ENCODE data around the gene NAE1. TPM values are rescaled to one million over a fixed set of nuclear protein-coding genes. Genes with fewer than 3 reads are reported as not detected.

The NAE1 gene
- total and polyA plus RNA-seq, 12 donors = 23.7 to 35.9 (median 30.7) TPM

DNA sequence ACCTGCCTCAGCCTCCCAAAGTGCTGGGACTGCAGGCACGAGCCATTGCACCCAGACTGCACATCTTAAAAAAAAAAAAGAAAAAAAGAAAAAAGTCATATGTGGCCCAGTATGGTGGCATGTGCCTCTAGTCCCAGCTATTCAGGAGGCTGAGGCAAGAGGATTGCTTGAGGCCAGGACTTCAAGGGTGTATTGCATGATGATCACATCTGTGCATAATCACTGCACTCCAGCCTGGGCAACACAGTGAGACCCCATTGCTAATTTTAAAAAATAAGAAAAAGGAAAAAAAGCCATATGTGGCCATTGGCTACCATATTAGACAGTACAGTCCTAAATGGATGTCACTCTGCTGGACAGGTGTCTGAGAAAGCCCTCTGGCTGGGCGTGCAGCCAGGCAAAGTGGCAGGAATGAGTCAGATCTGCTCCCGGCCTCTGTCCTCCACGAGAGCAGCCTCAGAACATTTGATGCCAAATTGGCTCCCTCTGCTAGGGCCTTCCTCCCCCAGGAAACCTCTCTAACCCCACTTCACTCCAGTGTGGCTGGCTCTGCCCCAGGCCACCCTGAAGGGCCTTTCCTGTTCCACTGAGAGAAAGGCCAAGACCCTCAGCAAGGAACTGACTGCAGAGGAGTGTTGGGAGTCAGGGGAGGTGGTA is 28.1 kb upstream of the NAE1 start:
- peak in 7 of 8 donors; percentile 69 to 96 (median 91) for ATAC-seq
- no peaks in the 10 kb centered on the region for H3K27me3 ChIP-seq
- peak; percentile 70 to 74 for DNase-seq
- no peaks in the 10 kb centered on the region for H3K36me3 ChIP-seq
- H3K9me3 ChIP-seq = no peaks in the 10 kb centered on the region
- 38 to 40% methylated on average over 4 of the region's 4 CpGs for WGBS, 2 donors
- H3K4me1 ChIP-seq = peaks cover 0 to 6% (median 0%) of the 10 kb centered on the region in 9 donors
- intact Hi-C loops (cut with DNase I) = no loop called here
- H3K4me3 ChIP-seq = no peak overlapping the region
- TF ChIP-seq, protein P1, sequence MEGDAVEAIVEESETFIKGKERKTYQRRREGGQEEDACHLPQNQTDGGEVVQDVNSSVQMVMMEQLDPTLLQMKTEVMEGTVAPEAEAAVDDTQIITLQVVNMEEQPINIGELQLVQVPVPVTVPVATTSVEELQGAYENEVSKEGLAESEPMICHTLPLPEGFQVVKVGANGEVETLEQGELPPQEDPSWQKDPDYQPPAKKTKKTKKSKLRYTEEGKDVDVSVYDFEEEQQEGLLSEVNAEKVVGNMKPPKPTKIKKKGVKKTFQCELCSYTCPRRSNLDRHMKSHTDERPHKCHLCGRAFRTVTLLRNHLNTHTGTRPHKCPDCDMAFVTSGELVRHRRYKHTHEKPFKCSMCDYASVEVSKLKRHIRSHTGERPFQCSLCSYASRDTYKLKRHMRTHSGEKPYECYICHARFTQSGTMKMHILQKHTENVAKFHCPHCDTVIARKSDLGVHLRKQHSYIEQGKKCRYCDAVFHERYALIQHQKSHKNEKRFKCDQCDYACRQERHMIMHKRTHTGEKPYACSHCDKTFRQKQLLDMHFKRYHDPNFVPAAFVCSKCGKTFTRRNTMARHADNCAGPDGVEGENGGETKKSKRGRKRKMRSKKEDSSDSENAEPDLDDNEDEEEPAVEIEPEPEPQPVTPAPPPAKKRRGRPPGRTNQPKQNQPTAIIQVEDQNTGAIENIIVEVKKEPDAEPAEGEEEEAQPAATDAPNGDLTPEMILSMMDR (IDR thresholded peaks at IDR 0.05) = no peak
- no peak overlapping the region for H3K27ac ChIP-seq

DNA sequence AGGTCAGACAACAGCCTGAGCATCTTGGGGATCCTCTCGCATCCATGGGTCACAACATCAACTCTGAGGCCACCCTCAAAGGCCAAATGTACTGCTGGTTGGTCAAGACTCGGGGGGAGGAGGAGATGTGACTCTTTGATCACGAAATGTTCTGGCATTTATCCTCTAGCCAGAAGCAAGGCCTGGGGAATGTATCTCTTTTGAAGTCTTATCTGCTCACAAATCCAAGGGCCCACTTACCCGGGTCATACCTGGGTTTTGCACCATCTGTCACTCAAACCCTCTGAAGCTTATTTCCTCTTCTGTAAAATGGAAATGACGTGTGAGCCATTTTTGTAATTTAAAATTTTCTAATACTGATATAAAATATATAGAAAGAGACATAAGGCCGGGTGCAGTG is 26.7 kb upstream of the NAE1 start:
- H3K4me1 ChIP-seq = peaks cover 0 to 6% (median 0%) of the 10 kb centered on the region in 9 donors
- H3K27ac ChIP-seq = no peak overlapping the region
- TF ChIP-seq, protein P1 (IDR thresholded peaks at IDR 0.05) = no peak
- H3K36me3 ChIP-seq = no peaks in the 10 kb centered on the region
- peaks cover 0 to 3% (median 0%) of the 10 kb centered on the region in 7 donors for H3K27me3 ChIP-seq
- no peak for DNase-seq
- H3K4me3 ChIP-seq = no peak overlapping the region
- intact Hi-C loops (cut with DNase I) = no loop called here
- ATAC-seq = no peak
- WGBS, 2 donors = 75 to 76% methylated on average over 6 of the region's 6 CpGs
- no peaks in the 10 kb centered on the region for H3K9me3 ChIP-seq

DNA sequence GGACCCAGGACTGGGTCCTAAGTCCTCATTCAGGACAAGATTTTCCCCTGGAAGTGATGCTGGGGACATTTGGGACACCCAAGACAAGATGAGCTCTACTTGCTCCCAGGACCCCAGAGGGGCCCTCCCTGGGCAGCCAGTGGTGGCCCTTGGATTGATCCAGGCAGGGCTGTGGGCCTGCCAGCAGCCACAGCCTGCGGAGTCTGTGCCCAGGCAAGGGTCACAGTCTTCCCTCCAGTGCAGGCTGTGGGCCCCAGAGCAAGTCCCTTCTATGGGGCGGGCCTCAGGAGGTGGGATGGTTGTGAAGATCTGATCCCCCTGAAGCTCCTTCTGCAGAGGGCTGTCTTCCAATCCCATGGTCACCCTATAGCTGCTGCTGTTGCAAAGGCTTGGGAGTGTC is 26.0 kb upstream of the NAE1 start:
- H3K4me1 ChIP-seq = peaks cover 0 to 6% (median 0%) of the 10 kb centered on the region in 9 donors
- no peaks in the 10 kb centered on the region for H3K9me3 ChIP-seq
- H3K27ac ChIP-seq = no peak overlapping the region
- TF ChIP-seq, protein P1 (IDR thresholded peaks at IDR 0.05) = no peak
- peaks cover 0 to 3% (median 0%) of the 10 kb centered on the region in 7 donors for H3K27me3 ChIP-seq
- no peak overlapping the region for H3K4me3 ChIP-seq
- ATAC-seq = no peak
- intact Hi-C loops (cut with DNase I) = no loop called here
- WGBS, 2 donors = 92 to 95% methylated on average over 2 of the region's 2 CpGs
- DNase-seq = no peak
- H3K36me3 ChIP-seq = no peaks in the 10 kb centered on the region

DNA sequence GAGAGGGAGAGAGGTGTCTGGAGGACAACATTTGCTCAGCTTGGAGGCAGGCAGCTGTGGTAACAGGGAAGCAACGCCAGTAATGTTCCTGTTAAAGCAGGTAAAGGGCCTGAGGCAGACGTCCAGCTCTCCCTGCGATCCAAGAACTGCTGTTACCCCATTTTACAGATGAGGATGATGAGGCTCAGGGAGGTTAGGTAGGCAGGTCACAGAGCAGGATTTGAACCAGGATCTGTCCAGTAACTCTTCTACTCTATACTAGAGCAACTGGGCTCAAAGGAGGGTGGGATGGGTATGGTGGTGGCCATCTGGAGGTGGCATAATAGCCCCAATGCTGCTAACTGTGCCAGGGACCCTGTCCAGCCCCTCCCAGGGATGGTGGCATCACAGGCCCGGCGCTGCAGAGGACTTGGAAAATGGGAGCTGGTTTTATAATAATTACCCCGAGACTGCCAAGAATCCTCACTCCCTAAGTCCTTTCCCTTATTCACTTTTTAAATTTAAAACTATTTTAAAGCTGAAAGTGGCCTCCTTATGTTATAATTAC is 25.5 kb upstream of the NAE1 start:
- DNase-seq (no peak), ATAC-seq (no peak)
- Histone ChIP-seq H3K4me1 (peaks cover 0 to 6% (median 0%) of the 10 kb centered on the region in 9 donors), H3K4me3 (no peak overlapping the region), H3K27me3 (peaks cover 0 to 3% (median 0%) of the 10 kb centered on the region in 7 donors), H3K9me3 (no peaks in the 10 kb centered on the region), H3K36me3 (no peaks in the 10 kb centered on the region), H3K27ac (no peak overlapping the region)
- TF ChIP-seq, protein P1 (IDR thresholded peaks at IDR 0.05) = no peak
- WGBS, 2 donors = 93 to 94% methylated on average over 6 of the region's 6 CpGs
- intact Hi-C loops (cut with DNase I) = no loop called here
